Breast epithelium (tissue), 4 donors: ENCODE measurements around the gene CIPC. TPM values are rescaled to one million over a fixed set of nuclear protein-coding genes. Genes with fewer than 3 reads are reported as not detected.

Source experiments
- DNase-seq, 2 donors: peaks; one replicate each; pipeline ENCODE4 v3.0.0-alpha.2; 2019; ENCODE audit warnings: low spot score in 2 of 2
- H3K27ac ChIP-seq, 2 donors: fragments of 200-600 bp; sonication (generic) in 1 of 2; one replicate each; pipeline ENCODE4 v1.5.1; 2016 to 2019; ENCODE audit warnings: mild to moderate bottlenecking in 1 of 2
- H3K27me3 ChIP-seq, 2 donors: fragments of 200-600 bp; sonication (generic) in 1 of 2; one replicate each; pipeline versions ENCODE4 v1.5.1 to v1.6.0; 2017 to 2019; ENCODE audit warnings: control low read depth in 1 of 2, mild to moderate bottlenecking in 1 of 2
- H3K36me3 ChIP-seq: fragments of 200-600 bp; one replicate; pipeline ENCODE4 v1.5.1; 2019
- H3K4me1 ChIP-seq, 2 donors: fragments of 200-600 bp; sonication (generic); one replicate each; pipeline ENCODE4 v1.5.1; 2016 to 2019; ENCODE audit warnings: control low read depth in 1 of 2
- H3K4me3 ChIP-seq, 3 donors: fragments of 200-600 bp; sonication (generic); 1 replicate in 2 of 3; 2 replicates in 1 of 3; pipeline ENCODE4 v1.5.1; 2016 to 2019; ENCODE audit warnings: mild to moderate bottlenecking in 3 of 3, moderate library complexity in 2 of 3
- H3K9me3 ChIP-seq, 2 donors: fragments of 200-600 bp; sonication (generic) in 1 of 2; one replicate each; pipeline ENCODE4 v1.5.1; 2016 to 2019; ENCODE audit warnings: control low read depth in 1 of 2
- POLR2A ChIP-seq: fragments of 450-650 bp; IDR thresholded peaks from one replicate; pipeline ENCODE4 v1.6.1; 2016; ENCODE audit warnings: antibody characterized with exemption, mild to moderate bottlenecking, moderate library complexity
- POLR2AphosphoS5 ChIP-seq, 3 donors: sonication (generic); formaldehyde crosslinking; IDR thresholded peaks; one replicate each; pipeline ENCODE4 v1.6.1; 2017; ENCODE audit warnings: antibody characterized with exemption in 3 of 3
- intact Hi-C: fragments of 100-400 bp; cut with DNase I; formaldehyde crosslinking; loops from one replicate; pipeline ENCODE4 v1.15.1; 2023; ENCODE audit warnings: low total_unique reads
- total RNA-seq, 3 donors: library from RNA; depleted of rRNA; stranded (reverse); fragments of >200 nt; gene quantifications; one replicate each; pipeline ENCODE4 v1.1.0, GENCODE V29; 2016
- TF ChIP-seq, protein P1 (sequence below), 3 donors: fragments of 450-650 bp; IDR thresholded peaks; one replicate each; pipeline ENCODE4 v1.5.1; 2016 to 2017; ENCODE audit warnings: antibody characterized with exemption in 3 of 3, mild to moderate bottlenecking in 3 of 3, moderate library complexity in 3 of 3

CIPC gene
- total RNA-seq, 3 donors from 2014 or later: 40.6 to 64.8 (median 50.7) TPM

DNA sequence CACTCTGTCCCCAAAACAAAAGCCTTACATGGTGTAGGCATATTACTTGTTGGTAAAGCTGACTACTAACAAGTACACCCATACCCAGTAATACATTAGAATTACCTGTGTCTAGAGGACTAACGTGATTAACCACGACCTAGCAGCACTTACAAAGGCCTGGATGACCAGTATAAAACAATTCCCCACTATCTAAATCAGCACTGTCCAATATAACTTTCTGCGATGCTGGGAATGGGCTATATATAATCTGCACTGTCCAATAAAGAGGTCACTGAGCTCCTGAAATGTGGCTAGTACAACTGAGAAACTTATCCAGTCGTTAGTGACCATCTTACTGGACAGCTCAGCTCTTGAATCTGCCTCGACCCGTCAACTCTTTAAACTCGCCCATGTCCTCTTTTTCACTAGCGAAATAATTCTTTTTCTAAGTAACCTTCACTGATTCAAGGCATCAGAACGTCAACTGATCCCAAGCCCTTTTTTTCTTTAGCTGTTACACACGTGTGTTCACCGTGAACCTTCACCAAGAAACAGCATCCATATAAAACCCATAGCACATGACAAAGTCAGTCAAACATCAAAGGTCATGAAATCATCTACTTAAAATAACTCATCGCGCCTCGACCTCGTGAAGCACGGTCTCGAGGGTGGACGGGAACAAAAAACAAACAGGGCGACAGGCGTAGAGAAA, 905 bp upstream of the CIPC start:
- peak overlapping the region; percentile 79 to 94 (median 93) for H3K4me3 ChIP-seq
- intact Hi-C loops: no loop called here
- no peaks in the 10 kb centered on the region for H3K27me3 ChIP-seq
- no peaks in the 10 kb centered on the region for H3K36me3 ChIP-seq
- no peak for DNase-seq
- peak overlapping the region; percentile 97 to 99 for H3K27ac ChIP-seq
- peaks cover 6 to 7% of the 10 kb centered on the region in 2 donors for H3K4me1 ChIP-seq
- TF ChIP-seq POLR2A: no peak
- no peak for TF ChIP-seq POLR2AphosphoS5 (IDR thresholded peaks at IDR 0.05)
- TF ChIP-seq, protein P1, sequence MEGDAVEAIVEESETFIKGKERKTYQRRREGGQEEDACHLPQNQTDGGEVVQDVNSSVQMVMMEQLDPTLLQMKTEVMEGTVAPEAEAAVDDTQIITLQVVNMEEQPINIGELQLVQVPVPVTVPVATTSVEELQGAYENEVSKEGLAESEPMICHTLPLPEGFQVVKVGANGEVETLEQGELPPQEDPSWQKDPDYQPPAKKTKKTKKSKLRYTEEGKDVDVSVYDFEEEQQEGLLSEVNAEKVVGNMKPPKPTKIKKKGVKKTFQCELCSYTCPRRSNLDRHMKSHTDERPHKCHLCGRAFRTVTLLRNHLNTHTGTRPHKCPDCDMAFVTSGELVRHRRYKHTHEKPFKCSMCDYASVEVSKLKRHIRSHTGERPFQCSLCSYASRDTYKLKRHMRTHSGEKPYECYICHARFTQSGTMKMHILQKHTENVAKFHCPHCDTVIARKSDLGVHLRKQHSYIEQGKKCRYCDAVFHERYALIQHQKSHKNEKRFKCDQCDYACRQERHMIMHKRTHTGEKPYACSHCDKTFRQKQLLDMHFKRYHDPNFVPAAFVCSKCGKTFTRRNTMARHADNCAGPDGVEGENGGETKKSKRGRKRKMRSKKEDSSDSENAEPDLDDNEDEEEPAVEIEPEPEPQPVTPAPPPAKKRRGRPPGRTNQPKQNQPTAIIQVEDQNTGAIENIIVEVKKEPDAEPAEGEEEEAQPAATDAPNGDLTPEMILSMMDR (IDR thresholded peaks at IDR 0.05): no peak
- no peaks in the 10 kb centered on the region for H3K9me3 ChIP-seq

DNA sequence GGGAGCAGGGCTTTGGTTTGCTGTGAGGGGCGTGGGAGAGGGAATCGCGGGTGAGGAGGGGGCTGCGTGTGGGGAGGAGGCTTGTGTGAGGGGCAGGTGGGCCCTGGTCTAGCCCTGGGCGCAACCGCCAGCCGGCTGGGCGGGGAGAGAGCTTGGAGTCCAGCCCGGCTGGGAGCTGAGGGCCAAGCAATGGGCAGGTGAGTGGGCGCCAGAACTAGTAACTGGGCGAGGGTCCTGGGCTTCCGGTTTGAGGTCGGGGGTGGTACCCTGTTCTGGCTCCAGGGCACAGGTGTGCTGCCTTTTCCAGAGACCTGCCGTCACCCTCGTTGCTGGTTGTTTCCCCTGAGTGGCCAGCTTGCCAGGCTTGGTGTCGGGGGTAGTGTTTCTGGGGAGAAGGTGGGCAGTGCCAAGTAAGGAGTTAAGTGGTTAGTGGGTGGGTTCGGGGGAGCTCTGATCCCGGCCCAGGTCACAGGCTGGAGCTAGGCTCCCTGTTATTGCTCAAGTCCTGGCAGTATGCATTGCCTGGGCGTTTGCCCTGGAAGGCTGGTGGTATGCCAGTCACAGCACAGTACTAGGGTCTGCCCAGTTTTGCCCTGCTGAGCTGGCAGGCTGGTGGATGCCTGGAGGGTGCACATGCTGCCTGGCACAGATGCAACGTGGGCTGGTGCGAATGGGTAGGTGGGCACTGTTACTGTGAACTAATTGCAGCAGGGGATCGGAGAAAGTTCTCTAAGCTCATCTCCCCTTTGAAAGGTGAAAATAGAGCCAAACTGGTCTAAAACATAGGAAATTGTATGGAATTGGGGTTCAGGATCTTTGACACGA, 683 bp downstream of the CIPC start:
- no peaks in the 10 kb centered on the region for H3K27me3 ChIP-seq
- peaks cover 6 to 12% of the 10 kb centered on the region in 2 donors for H3K4me1 ChIP-seq
- intact Hi-C loops: no loop called here
- peak overlapping the region; percentile 97 to 99 for H3K27ac ChIP-seq
- H3K36me3 ChIP-seq: no peaks in the 10 kb centered on the region
- DNase-seq: peak; percentile 60 to 62
- TF ChIP-seq POLR2A: no peak
- peak in 1 of 3 donors; percentile 15 for TF ChIP-seq POLR2AphosphoS5 (IDR thresholded peaks at IDR 0.05)
- TF ChIP-seq, protein P1 (IDR thresholded peaks at IDR 0.05): no peak
- no peaks in the 10 kb centered on the region for H3K9me3 ChIP-seq
- peak overlapping the region; percentile 79 to 94 (median 93) for H3K4me3 ChIP-seq

DNA sequence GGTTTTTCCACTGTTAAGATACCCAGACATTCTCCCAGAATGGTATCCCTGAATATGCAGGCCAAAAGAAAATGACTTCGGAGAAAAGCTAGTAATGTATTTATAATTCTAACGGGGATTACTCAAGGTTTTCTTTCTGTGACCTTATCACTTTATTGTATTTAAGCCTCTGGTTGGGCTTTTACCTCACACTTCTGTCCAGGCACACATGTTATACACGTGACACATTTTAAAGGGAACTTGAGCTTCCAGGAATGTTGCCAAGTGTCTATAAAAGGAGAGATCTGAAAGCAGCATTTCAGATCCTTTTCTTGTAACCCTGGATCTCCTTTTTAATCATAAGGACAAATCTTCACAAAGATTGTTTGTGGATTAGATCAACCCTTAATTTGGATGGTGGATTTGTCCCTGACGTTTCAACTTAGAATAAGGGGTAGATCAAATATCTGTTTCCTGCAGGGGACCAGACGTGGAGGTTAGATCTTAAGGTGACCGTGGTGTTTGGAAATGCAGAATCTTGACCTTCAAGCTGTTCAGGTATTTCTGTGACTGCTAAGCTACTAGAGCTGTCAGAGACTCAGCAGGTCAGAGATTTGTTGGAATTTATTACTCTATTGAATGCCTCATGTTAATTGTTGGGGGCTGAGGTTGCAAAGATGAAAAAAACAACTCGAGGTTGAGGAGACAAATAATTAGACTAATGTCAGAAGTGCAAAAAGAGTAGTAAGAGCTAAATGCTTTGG, 1.5 kb downstream of the CIPC start:
- peak overlapping the region; percentile 79 to 94 (median 93) for H3K4me3 ChIP-seq
- no peaks in the 10 kb centered on the region for H3K36me3 ChIP-seq
- H3K27ac ChIP-seq: peak overlapping the region; percentile 97 to 99
- no peaks in the 10 kb centered on the region for H3K27me3 ChIP-seq
- no peaks in the 10 kb centered on the region for H3K9me3 ChIP-seq
- peaks cover 6 to 18% of the 10 kb centered on the region in 2 donors for H3K4me1 ChIP-seq
- DNase-seq: no peak
- TF ChIP-seq, protein P1 (IDR thresholded peaks at IDR 0.05): no peak
- TF ChIP-seq POLR2A (no peak), POLR2AphosphoS5 (IDR thresholded peaks at IDR 0.05) (no peak)
- intact Hi-C loops: no loop called here

DNA sequence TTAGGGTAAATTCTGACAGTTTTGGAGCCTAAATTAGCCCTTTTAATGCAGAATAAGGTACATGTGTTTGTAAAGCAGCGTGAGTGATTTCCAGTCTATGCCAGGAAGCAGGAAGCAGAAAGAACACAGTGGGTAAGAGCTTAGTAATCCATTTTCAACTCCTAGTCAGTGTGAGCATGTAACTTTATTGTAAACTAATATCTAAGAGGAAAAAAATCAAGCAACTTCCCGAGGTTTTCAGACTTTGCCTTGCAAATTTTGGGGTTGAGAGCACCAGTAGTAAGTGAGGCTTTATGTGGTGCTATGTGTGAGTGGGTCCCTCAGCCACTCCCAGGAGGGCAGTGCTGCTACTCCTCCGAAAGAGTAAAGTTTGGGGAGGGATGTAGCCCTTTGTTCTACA, 2.9 kb downstream of the CIPC start:
- H3K4me1 ChIP-seq: peaks cover 6 to 18% of the 10 kb centered on the region in 2 donors
- DNase-seq: no peak
- no peak overlapping the region for H3K4me3 ChIP-seq
- H3K27ac ChIP-seq: peak overlapping the region; percentile 57 to 99
- intact Hi-C loops: no loop called here
- no peaks in the 10 kb centered on the region for H3K9me3 ChIP-seq
- no peaks in the 10 kb centered on the region for H3K36me3 ChIP-seq
- no peak for TF ChIP-seq POLR2AphosphoS5 (IDR thresholded peaks at IDR 0.05)
- no peak for TF ChIP-seq POLR2A
- no peaks in the 10 kb centered on the region for H3K27me3 ChIP-seq

DNA sequence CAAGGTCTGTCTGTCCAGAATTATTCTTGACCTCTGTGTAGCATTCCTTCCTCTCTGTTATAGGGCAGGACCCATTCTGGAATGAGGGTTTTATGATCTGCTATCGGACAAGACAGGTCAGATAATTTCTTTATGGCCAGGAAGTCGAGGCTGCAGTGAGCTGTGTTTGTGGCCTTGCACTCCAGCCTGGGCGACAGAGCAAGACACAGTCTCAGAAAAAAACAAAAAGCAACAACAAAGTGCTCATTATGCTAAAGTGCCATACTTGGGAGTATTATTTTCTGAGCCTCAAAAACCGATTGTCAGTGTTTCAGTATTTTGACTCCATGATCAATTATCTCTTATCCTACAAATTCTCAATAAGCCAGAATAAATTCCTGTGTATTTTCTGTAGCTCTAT, 4.1 kb downstream of the CIPC start:
- TF ChIP-seq POLR2A (no peak), POLR2AphosphoS5 (IDR thresholded peaks at IDR 0.05) (no peak)
- TF ChIP-seq, protein P1 (IDR thresholded peaks at IDR 0.05): no peak
- no peaks in the 10 kb centered on the region for H3K9me3 ChIP-seq
- intact Hi-C loops: no loop called here
- no peaks in the 10 kb centered on the region for H3K27me3 ChIP-seq
- H3K27ac ChIP-seq: no peak overlapping the region
- peaks cover 6 to 11% of the 10 kb centered on the region in 2 donors for H3K4me1 ChIP-seq
- H3K4me3 ChIP-seq: no peak overlapping the region
- H3K36me3 ChIP-seq: no peaks in the 10 kb centered on the region
- DNase-seq: no peak
